Kidney (tissue), 14 donors: ENCODE measurements around the gene SMIM22. TPM values are rescaled to one million over a fixed set of nuclear protein-coding genes. Genes with fewer than 3 reads are reported as not detected.

ENCODE experiments used
- DNase-seq, 5 donors: peaks; one replicate each; pipeline ENCODE4 v3.0.0-alpha.2; 2013 to 2020
- FAIRE-seq: peaks from 2 replicates; lab custom pipeline; 2012; peaks lifted over from hg19 to GRCh38; lab: Jason Lieb, UNC
- H3K27ac ChIP-seq, 2 donors: one replicate each; pipeline ENCODE4 v1.7.0; 2013; ENCODE audit warnings: low read depth in 2 of 2, low read length in 2 of 2, inconsistent platforms in 1 of 2
- H3K27me3 ChIP-seq: one replicate; pipeline ENCODE4 v1.7.1; 2013; ENCODE audit warnings: low read length, inconsistent platforms; ENCODE audit not compliant: control insufficient read depth, insufficient read depth
- H3K36me3 ChIP-seq, 3 donors: one replicate each; pipeline versions ENCODE4 v1.7.0 to v1.7.1; 2013; ENCODE audit warnings: low read length in 3 of 3, control low read depth in 1 of 3, inconsistent platforms in 1 of 3; ENCODE audit not compliant: insufficient read depth in 3 of 3, control insufficient read depth in 2 of 3
- H3K4me1 ChIP-seq, 3 donors: one replicate each; pipeline versions ENCODE4 v1.7.0 to v1.7.1; 2013; ENCODE audit warnings: low read length in 3 of 3, inconsistent platforms in 1 of 3, low read depth in 1 of 3; ENCODE audit not compliant: control insufficient read depth in 2 of 3, insufficient read depth in 2 of 3
- H3K4me3 ChIP-seq, 3 donors: one replicate each; pipeline versions ENCODE4 v1.7.0 to v1.8.1; 2013; ENCODE audit warnings: low read length in 3 of 3, control low read depth in 1 of 3, inconsistent platforms in 1 of 3
- H3K9ac ChIP-seq, 3 donors: one replicate each; pipeline versions ENCODE4 v1.7.0 to v1.7.1; 2013; ENCODE audit warnings: low read length in 3 of 3, control low read depth in 1 of 3, inconsistent platforms in 1 of 3
- H3K9me3 ChIP-seq, 3 donors: one replicate each; pipeline versions ENCODE4 v1.7.0 to v1.7.1; 2013; ENCODE audit warnings: low read length in 3 of 3, control low read depth in 1 of 3, inconsistent platforms in 1 of 3; ENCODE audit not compliant: control insufficient read depth in 2 of 3, insufficient read depth in 1 of 3
- CTCF ChIP-seq: IDR thresholded peaks from 3 replicates; pipeline ENCODE4 v1.5.1; 2012; ENCODE audit warnings: mild to moderate bottlenecking, moderate library complexity, borderline replicate concordance; ENCODE audit not compliant: insufficient read depth; ENCODE audit errors: extremely low read depth
- intact Hi-C: fragments of 100-400 bp; cut with DNase I; formaldehyde crosslinking; loops from one replicate; pipeline ENCODE4 v1.11.1; 2022
- polyA plus RNA-seq: library from polyadenylated mRNA; stranded (reverse); fragments of 350-450 nt; fragmentation: Illumina TruSeq; extraction: RNeasy Lipid Tissue Mini Kit (QIAGEN cat#74804); gene quantifications from one replicate; pipeline ENCODE4 v1.2.3, GENCODE V29; 2014; ENCODE audit warnings: low read depth, low replicate concordance; ENCODE audit not compliant: insufficient read depth
- total RNA-seq: library from RNA; stranded (reverse); fragmentation: NEBNext Ultra II Directional; extraction: Animal tissue kit (Norgen Biotek cat#: 25700); gene quantifications from one replicate; pipeline ENCODE4 v1.2.1, GENCODE V29; 2021
- donor health status: control.
- donor health status: control.
- donor health status: control.
- donor health status: control.
- donor health status: control.
- donor health status: DM: yes; HTN: yes; CAD: no.
- donor health status: Normal renal cell carcinoma (clear cell type).

SMIM22 gene
- total and polyA plus RNA-seq, 2 donors from 2014 or later, result 36.5 to 74.2 TPM

DNA sequence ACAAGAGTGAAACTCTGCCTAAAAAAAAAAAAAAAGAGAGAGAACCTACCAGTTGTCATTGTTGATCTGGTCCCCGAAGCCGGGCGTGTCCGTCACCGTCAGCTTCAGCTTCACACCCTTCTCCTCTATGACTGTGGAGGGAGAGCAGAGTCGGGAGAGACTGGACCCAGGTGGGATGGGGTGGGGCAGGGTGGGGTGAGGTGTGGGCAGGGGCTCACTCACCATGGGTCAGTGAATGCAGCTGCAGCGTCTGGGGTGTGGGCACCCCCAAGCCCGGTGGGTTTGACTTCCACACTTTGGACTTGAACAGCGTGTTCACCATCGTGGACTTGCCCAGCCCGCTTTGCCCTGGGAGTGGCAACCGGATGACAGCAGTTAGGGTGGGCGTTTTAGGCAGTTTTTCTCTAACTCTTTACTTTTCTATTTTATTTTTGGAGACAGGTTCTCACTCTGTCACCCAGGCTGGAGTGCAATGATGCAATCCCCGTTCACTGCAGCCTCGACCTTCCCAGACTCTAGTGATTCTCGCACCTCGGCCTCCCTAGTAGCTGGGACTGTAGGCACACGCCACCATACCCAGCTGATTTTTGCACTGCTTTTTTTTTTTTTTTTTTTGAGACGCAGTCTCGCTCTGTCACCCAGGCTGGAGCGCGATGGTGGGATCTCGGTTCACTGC, 9.3 kb upstream of the SMIM22 start:
- H3K9ac ChIP-seq, result no peak overlapping the region
- H3K36me3 ChIP-seq, result no peaks in the 10 kb centered on the region
- DNase-seq (no peak), FAIRE-seq (no peak)
- intact Hi-C loops, result no loop called here
- H3K4me1 ChIP-seq, result no peaks in the 10 kb centered on the region
- H3K27ac ChIP-seq, result no peak overlapping the region
- no peak overlapping the region for H3K4me3 ChIP-seq
- no peak for TF ChIP-seq CTCF
- no peaks in the 10 kb centered on the region for H3K27me3 ChIP-seq
- H3K9me3 ChIP-seq, result no peaks in the 10 kb centered on the region

DNA sequence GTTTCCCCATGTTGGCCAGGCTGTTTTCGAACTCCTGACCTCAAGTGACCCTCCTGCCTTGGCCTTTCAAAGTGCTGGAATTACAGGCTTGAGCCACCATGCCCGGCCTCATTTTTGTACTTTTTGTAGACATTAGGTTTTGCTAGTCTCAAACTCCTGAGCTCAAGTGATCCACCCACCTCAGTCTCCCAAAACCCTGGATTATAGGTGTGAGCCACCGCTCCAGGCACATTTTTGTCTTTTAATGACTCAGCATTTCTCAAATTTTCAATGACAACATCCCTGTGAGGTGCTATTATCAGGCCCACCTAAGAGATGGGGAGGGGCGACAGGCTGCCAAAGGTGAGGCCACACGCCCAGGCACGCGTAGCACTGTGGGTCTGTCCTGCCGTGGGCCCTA, 8.1 kb upstream of the SMIM22 start:
- H3K4me3 ChIP-seq, result no peak overlapping the region
- H3K4me1 ChIP-seq, result no peaks in the 10 kb centered on the region
- H3K9ac ChIP-seq, result no peak overlapping the region
- no peaks in the 10 kb centered on the region for H3K36me3 ChIP-seq
- no peaks in the 10 kb centered on the region for H3K27me3 ChIP-seq
- H3K9me3 ChIP-seq, result no peaks in the 10 kb centered on the region
- intact Hi-C loops, result no loop called here
- no peak overlapping the region for H3K27ac ChIP-seq
- FAIRE-seq (no peak), DNase-seq (no peak)
- TF ChIP-seq CTCF, result no peak

DNA sequence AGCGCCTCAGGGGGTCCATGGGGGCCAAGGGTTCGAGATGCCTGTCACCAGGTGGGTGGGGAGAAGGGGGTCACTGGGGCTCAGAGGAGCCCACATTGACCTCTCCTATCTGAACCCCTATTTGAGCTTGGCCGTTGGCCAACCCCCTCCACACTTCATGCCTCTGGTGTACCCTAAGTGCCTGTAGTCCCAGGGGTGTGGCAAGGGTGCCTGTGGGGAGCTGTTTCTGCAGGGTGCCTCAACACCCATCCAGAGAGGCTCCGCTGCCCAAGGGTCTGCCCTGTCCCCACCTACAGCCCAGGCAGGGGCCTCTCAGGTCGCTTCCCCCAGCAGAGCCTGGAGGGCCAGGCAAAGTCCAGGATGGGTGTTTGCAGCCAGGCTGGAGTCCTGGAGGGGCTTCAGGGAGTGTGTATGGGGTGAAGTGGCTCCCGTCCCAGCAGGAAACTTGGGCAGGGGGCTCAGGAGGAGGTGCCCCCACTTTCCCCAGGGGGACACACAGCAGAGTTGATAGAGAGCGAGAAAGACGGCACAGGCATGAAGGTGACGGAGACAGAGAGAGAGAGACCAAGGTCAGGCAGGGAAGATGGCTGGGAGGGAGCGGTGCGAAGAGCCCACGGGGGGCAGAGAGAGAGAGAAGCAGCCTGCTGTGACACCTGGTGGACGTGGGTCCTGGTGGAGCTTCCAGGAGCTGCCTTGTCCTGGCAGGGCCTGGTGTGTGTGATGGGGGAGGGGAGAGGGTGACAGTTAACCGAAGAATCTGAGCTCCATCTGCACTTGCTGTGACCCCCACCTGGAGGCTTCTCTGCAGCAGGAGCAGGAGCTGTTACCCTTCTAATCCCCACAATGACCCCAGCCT, 7.3 kb upstream of the SMIM22 start, which contains the start of gene SEPTIN12:
SEPTIN12 (minus strand) TSS at position 719 of the 856 bp plus-strand sequence; CDS start at position 19, 700 bp downstream.
- no peak within 1 kb of the TSS for H3K27ac ChIP-seq

More for the DNA sequence above, 7.3 kb upstream of the SMIM22 start, which contains the start of gene SEPTIN12:
- H3K36me3 ChIP-seq, result no peaks in the 10 kb centered on the region
- no peak within 1 kb of the TSS for H3K9ac ChIP-seq
- DNase-seq (no peak), FAIRE-seq (no peak)
- no peaks in the 10 kb centered on the region for H3K4me1 ChIP-seq
- no peak within 1 kb of the TSS for H3K4me3 ChIP-seq
- intact Hi-C loops, result no loop called here
- no peaks in the 10 kb centered on the region for H3K9me3 ChIP-seq
- no peaks in the 10 kb centered on the region for H3K27me3 ChIP-seq
- no peak for TF ChIP-seq CTCF
